ENCODE measurements around the gene STX12. TPM values are rescaled to one million over a fixed set of nuclear protein-coding genes. Genes with fewer than 3 reads are reported as not detected.
A peak's percentile ranks its signal among the peaks of the same experiment; 100 is the strongest.
"Not testable (repeated sequence)": the region's sequence is repeated elsewhere in the genome, so short reads cannot be mapped to it uniquely, and the experiment has no call there.

STX12 gene
- polyA plus RNA-seq, 1 of the 3 experiments (the other 2 are of a cell fraction) = 12.9 TPM

DNA sequence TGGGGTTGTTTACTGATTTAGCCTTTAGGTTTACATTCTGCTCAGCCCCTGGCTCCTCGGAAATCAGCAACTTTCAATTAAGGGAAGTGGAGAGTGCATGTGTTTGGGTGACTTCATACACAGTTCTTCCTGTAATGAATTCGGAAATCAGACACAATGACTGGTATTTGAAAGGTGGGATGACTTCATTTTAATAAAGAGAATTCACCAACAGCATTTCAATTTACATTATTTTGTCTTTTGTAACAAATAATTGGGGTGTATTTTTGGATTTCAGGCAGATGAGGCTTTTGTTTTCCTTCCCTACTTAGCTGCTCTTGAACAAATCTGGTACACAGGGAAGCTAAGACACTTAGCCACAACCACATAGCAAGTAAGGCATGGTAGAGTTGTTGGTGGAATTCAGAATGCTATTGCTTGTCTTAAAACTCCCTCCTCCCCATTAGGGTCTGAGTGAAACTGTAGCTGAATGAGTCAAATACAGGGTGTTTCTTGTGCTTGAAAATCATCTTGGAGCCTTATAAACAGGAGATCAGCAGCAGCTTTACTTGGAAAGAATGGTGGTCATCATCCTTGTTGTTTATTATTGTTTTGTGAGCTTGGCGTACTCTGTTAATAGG, 917 bp downstream of the STX12 start:
- Histone ChIP-seq H3K36me3 (replicated peaks in 1 of 2; ENCODE audit: control insufficient read depth in 1 of 2, insufficient read depth in 2 of 2, low read length in 1 of 2) (peaks cover 0 to 4% of the 10 kb centered on the region in 2 experiments), H3K27ac (ENCODE audit: low read depth in 2 of 2, low read length in 1 of 2) (peak overlapping the region; percentile 53 to 65; a peak in 2 of 4 replicates), H3K4me1 (ENCODE audit: control insufficient read depth in 1 of 2, insufficient read depth in 2 of 2, low read depth in 1 of 2, low read length in 1 of 2) (peaks cover 0 to 5% of the 10 kb centered on the region in 2 experiments; a peak in 2 of 4 replicates), H4K20me1 (ENCODE audit: insufficient read depth) (0 out of 2 replicates have a peak, but pooled peaks cover 9% of the 10 kb centered on the region), H3K79me2 (ENCODE audit: insufficient read depth) (peaks cover 51% of the 10 kb centered on the region), H3K4me3 (ENCODE audit: low read depth in 2 of 2, low read length in 1 of 2) (peak overlapping the region; percentile 84 to 88), H3K9me3 (no peaks in the 10 kb centered on the region), H3F3A (replicated peaks; ENCODE audit: insufficient read depth) (no peaks in the 10 kb centered on the region), H2AFZ (ENCODE audit: low read depth) (peak overlapping the region; percentile 69), H3K27me3 (ENCODE audit: insufficient read depth) (no peaks in the 10 kb centered on the region), H3K9ac (peak overlapping the region; percentile 81), H3K4me2 (peak overlapping the region; percentile 92), H3K9me2 (no peaks in the 10 kb centered on the region)
- 29% methylated on average over 3 of the region's 3 CpGs for WGBS (ENCODE audit: low lambda C conversion rate)
- no peak for TF ChIP-seq FOXM1 (IDR thresholded peaks at IDR 0.05; ENCODE audit: low read depth)
- TF ChIP-seq, protein P1, sequence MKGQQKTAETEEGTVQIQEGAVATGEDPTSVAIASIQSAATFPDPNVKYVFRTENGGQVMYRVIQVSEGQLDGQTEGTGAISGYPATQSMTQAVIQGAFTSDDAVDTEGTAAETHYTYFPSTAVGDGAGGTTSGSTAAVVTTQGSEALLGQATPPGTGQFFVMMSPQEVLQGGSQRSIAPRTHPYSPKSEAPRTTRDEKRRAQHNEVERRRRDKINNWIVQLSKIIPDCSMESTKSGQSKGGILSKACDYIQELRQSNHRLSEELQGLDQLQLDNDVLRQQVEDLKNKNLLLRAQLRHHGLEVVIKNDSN (IDR thresholded peaks at IDR 0.05; ENCODE audit: borderline replicate concordance, low read depth) = no peak
- TF ChIP-seq GATA2 (CRISPR knock-in tag; IDR thresholded peaks at IDR 0.05) = no peak
- no peak for TF ChIP-seq RFX5 (IDR thresholded peaks at IDR 0.05; ENCODE audit: low read length)
- 0 out of 2 replicates have a peak, but pooled peaks have one; percentile 4 for TF ChIP-seq MXI1 (IDR thresholded peaks at IDR 0.05; ENCODE audit: low read depth, low read length)
- TF ChIP-seq, protein P2, sequence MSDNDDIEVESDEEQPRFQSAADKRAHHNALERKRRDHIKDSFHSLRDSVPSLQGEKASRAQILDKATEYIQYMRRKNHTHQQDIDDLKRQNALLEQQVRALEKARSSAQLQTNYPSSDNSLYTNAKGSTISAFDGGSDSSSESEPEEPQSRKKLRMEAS (IDR thresholded peaks at IDR 0.05; ENCODE audit: low read depth) = no peak
- TF ChIP-seq YY1 (IDR thresholded peaks at IDR 0.05; ENCODE audit: low read depth) = no peak
- TF ChIP-seq SMC3 (IDR thresholded peaks at IDR 0.05; ENCODE audit: low read depth, low read length) = no peak
- no peak for DNase-seq
- POLR2A ChIA-PET = interaction anchor here (0.8 to 1.2 kb wide), 3 partner anchors 12 to 57 kb away, joined by 3 to 19 read pairs (median 6); partner anchors contain the start of gene PPP1R8
- CTCF ChIA-PET = interaction anchor here (1.2 to 2.9 kb wide), 4 partner anchors 14 to 105 kb away, joined by 4 to 13 read pairs (median 5); partner anchors contain the start of gene FAM76A

DNA sequence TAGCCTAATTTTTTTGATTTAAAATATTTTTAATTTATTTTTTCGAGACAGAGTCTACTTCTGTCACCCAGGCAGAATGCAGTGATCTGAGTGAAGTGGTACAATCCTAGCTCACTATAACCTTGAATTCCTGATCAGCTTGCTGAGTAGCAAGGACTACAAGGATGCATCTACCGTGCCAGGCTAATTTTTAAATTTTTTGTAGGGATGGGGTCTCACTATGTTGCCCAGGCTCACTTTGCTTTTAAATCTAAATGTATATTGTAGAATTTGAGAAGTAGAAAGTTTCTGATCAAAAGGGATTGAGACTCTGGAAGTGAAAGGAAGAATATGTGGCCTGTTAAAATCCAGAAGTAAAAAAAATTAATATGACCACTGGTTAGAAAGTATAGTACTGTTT, 1.6 kb downstream of the STX12 start:
- Histone ChIP-seq H4K20me1 (ENCODE audit: insufficient read depth) (0 out of 2 replicates have a peak, but pooled peaks cover 9% of the 10 kb centered on the region), H3K9ac (no peak overlapping the region; the same call in 1 of the 2 replicates), H3K4me3 (ENCODE audit: low read depth in 2 of 2, low read length in 1 of 2) (peak overlapping the region in 1 of 2 experiments; percentile 88; a peak in 2 of 4 replicates), H3K9me3 (no peaks in the 10 kb centered on the region), H3K27me3 (ENCODE audit: insufficient read depth) (no peaks in the 10 kb centered on the region), H3K36me3 (replicated peaks in 1 of 2; ENCODE audit: control insufficient read depth in 1 of 2, insufficient read depth in 2 of 2, low read length in 1 of 2) (peaks cover 0 to 4% of the 10 kb centered on the region in 2 experiments), H3K27ac (ENCODE audit: low read depth in 2 of 2, low read length in 1 of 2) (no peak overlapping the region), H3K4me1 (ENCODE audit: control insufficient read depth in 1 of 2, insufficient read depth in 2 of 2, low read depth in 1 of 2, low read length in 1 of 2) (peaks cover 0 to 5% of the 10 kb centered on the region in 2 experiments; a peak in 2 of 4 replicates), H3K4me2 (peak overlapping the region; percentile 92), H2AFZ (ENCODE audit: low read depth) (no peak overlapping the region), H3K9me2 (no peaks in the 10 kb centered on the region), H3F3A (replicated peaks; ENCODE audit: insufficient read depth) (no peaks in the 10 kb centered on the region), H3K79me2 (ENCODE audit: insufficient read depth) (peaks cover 58% of the 10 kb centered on the region)
- no peak for TF ChIP-seq EP300 (IDR thresholded peaks at IDR 0.05; ENCODE audit: borderline replicate concordance in 1 of 2, low read depth in 1 of 2, low read length in 1 of 2)
- no peak for TF ChIP-seq GATA2 (CRISPR knock-in tag; IDR thresholded peaks at IDR 0.05)
- TF ChIP-seq, protein P1 (IDR thresholded peaks at IDR 0.05; ENCODE audit: borderline replicate concordance, low read depth) = no peak
- TF ChIP-seq, protein P3, sequence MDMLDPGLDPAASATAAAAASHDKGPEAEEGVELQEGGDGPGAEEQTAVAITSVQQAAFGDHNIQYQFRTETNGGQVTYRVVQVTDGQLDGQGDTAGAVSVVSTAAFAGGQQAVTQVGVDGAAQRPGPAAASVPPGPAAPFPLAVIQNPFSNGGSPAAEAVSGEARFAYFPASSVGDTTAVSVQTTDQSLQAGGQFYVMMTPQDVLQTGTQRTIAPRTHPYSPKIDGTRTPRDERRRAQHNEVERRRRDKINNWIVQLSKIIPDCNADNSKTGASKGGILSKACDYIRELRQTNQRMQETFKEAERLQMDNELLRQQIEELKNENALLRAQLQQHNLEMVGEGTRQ (IDR thresholded peaks at IDR 0.05; ENCODE audit: borderline replicate concordance, low read depth, low read length) = no peak
- 88% methylated on average over 2 of the region's 2 CpGs for WGBS (ENCODE audit: low lambda C conversion rate)
- POLR2A ChIA-PET = no interaction called here
- CTCF ChIA-PET = interaction anchor here (1.2 to 1.6 kb wide), 2 partner anchors 49 to 83 kb away, joined by 4 to 6 read pairs; partner anchors contain the start of gene FAM76A
- no peak for DNase-seq

DNA sequence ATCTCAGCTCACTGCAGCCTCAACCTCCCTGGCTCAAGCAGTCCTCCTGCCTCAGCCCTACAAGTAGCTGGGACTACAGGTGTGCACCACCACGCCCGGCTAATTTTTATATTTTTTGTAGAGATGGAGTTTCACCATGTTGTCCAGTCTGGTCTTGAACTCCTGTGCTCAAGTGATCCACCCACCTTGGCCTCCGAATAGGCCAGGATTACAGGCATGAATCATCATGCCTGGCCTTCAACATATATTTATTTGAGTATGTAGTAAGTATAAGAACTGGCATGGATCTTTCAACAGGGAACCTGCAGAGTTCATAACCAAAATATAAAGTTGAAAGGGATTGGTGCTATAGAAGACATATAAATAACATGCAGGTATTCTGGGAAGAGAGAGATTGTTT, 2.3 kb downstream of the STX12 start:
- H3K9ac ChIP-seq; H3K4me3 ChIP-seq (ENCODE audit: low read depth in 2 of 2, low read length in 1 of 2); H4K20me1 ChIP-seq (ENCODE audit: insufficient read depth); H3K27ac ChIP-seq (ENCODE audit: low read depth in 2 of 2, low read length in 1 of 2); POLR2A ChIA-PET; H2AFZ ChIP-seq (ENCODE audit: low read depth); H3K9me3 ChIP-seq; H3F3A ChIP-seq (replicated peaks; ENCODE audit: insufficient read depth); H3K4me1 ChIP-seq (ENCODE audit: control insufficient read depth in 1 of 2, insufficient read depth in 2 of 2, low read depth in 1 of 2, low read length in 1 of 2); H3K36me3 ChIP-seq (replicated peaks in 1 of 2; ENCODE audit: control insufficient read depth in 1 of 2, insufficient read depth in 2 of 2, low read length in 1 of 2); DNase-seq; H3K27me3 ChIP-seq (ENCODE audit: insufficient read depth); H3K9me2 ChIP-seq: not testable (repeated sequence)
- H3K79me2 ChIP-seq (ENCODE audit: insufficient read depth) = peaks cover 65% of the 10 kb centered on the region
- CTCF ChIA-PET = interaction anchor here (1.6 kb wide), 1 partner anchor 50 kb away, joined by 6 read pairs; the partner anchor contains the start of gene FAM76A
- H3K4me2 ChIP-seq = peak overlapping the region; percentile 49; the same call in 1 of the 2 replicates
- WGBS (ENCODE audit: low lambda C conversion rate) = 82% methylated on average over 3 of the region's 3 CpGs

DNA sequence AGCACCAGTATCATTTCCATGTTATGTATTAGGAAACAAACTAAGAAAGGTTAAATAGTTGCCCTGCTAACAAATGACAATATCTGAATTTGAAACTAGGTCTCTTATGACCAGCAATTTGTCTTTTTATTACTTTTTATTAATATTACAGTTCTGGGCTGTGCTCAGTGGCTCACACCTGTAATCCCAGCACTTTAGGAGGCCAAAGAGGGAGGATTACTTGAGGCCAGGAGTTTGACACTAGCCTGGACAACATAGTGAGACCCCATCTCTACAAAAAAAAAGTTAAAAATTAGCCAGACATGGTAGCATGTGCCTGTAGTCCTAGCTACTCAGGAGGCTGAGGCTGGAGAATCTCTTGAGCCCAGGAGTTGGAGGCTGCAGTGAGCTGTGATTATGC, 3.3 kb downstream of the STX12 start:
- DNase-seq; H3K27me3 ChIP-seq (ENCODE audit: insufficient read depth); H3K36me3 ChIP-seq (replicated peaks in 1 of 2; ENCODE audit: control insufficient read depth in 1 of 2, insufficient read depth in 2 of 2, low read length in 1 of 2); H3K27ac ChIP-seq (ENCODE audit: low read depth in 2 of 2, low read length in 1 of 2); H3K9ac ChIP-seq; H2AFZ ChIP-seq (ENCODE audit: low read depth); H3K4me2 ChIP-seq; H3K4me3 ChIP-seq (ENCODE audit: low read depth in 2 of 2, low read length in 1 of 2); H3K4me1 ChIP-seq (ENCODE audit: control insufficient read depth in 1 of 2, insufficient read depth in 2 of 2, low read depth in 1 of 2, low read length in 1 of 2); H3K9me2 ChIP-seq; H3F3A ChIP-seq (replicated peaks; ENCODE audit: insufficient read depth); H3K9me3 ChIP-seq; H4K20me1 ChIP-seq (ENCODE audit: insufficient read depth): not testable (repeated sequence)
- ChIA-PET CTCF (interaction anchor here (1.6 kb wide), 1 partner anchor 9 kb away, joined by 3 read pairs; no protein-coding TSS in a partner anchor), POLR2A (interaction anchor here (0.6 kb wide), 1 partner anchor 309 kb away, joined by 3 read pairs; no protein-coding TSS in a partner anchor)
- peaks cover 69% of the 10 kb centered on the region for H3K79me2 ChIP-seq (ENCODE audit: insufficient read depth)

Data from SK-N-SH (cell line).